Mammary epithelial cell (primary cell): ENCODE measurements around the gene SUGP2.

ENCODE experiments used
- EZH2 ChIP-seq: IDR thresholded peaks from 2 replicates; pipeline ENCODE4 v1.6.1; 2012; ENCODE audit warnings: low read length, inconsistent platforms, borderline replicate concordance
- TF ChIP-seq, protein P1 (sequence below), 2 donors: IDR thresholded peaks in 1 of 2; conservative IDR thresholded peaks in 1 of 2; 2 replicates each; pipeline ENCODE4 v1.5.1; 2011 to 2012; ENCODE audit warnings: inconsistent platforms in 2 of 2, low read length in 2 of 2, mild to moderate bottlenecking in 2 of 2, control low read depth in 1 of 2, low read depth in 1 of 2; ENCODE audit not compliant: insufficient read depth in 1 of 2; ENCODE audit errors: extremely low read depth in 1 of 2

GRCh38 chr19:18989316-18989715 is 44.0 kb downstream of the SUGP2 start:
- TF ChIP-seq, protein P1, sequence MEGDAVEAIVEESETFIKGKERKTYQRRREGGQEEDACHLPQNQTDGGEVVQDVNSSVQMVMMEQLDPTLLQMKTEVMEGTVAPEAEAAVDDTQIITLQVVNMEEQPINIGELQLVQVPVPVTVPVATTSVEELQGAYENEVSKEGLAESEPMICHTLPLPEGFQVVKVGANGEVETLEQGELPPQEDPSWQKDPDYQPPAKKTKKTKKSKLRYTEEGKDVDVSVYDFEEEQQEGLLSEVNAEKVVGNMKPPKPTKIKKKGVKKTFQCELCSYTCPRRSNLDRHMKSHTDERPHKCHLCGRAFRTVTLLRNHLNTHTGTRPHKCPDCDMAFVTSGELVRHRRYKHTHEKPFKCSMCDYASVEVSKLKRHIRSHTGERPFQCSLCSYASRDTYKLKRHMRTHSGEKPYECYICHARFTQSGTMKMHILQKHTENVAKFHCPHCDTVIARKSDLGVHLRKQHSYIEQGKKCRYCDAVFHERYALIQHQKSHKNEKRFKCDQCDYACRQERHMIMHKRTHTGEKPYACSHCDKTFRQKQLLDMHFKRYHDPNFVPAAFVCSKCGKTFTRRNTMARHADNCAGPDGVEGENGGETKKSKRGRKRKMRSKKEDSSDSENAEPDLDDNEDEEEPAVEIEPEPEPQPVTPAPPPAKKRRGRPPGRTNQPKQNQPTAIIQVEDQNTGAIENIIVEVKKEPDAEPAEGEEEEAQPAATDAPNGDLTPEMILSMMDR (conservative IDR thresholded peaks at IDR 0.05 in 1 of 2, IDR thresholded peaks at IDR 0.05 in 1 of 2; ENCODE audit: extremely low read depth in 1 of 2, insufficient read depth in 1 of 2, low read depth in 1 of 2, low read length in 2 of 2), result no peak
- TF ChIP-seq EZH2, result no peak
